Testis (tissue), 3 donors: ENCODE measurements around the gene TRIP12. TPM values are rescaled to one million over a fixed set of nuclear protein-coding genes. Genes with fewer than 3 reads are reported as not detected.

Source experiments
- DNase-seq: peaks from one replicate; pipeline ENCODE4 v3.0.0-alpha.2; 2019
- H3K27ac ChIP-seq, 2 donors: fragments of 200-600 bp; sonication (generic); one replicate each; pipeline ENCODE4 v1.5.1; 2019
- H3K27me3 ChIP-seq: fragments of 200-600 bp; sonication (generic); one replicate; pipeline ENCODE4 v1.5.1; 2019
- H3K36me3 ChIP-seq: fragments of 200-600 bp; sonication (generic); one replicate; pipeline ENCODE4 v1.5.1; 2017; ENCODE audit warnings: low read depth; ENCODE audit errors: missing control alignments
- H3K4me1 ChIP-seq: fragments of 200-600 bp; sonication (generic); one replicate; pipeline ENCODE4 v1.5.1; 2019
- H3K4me3 ChIP-seq, 2 donors: fragments of 200-600 bp; sonication (generic); one replicate each; pipeline ENCODE4 v1.5.1; 2017 to 2019
- H3K9me3 ChIP-seq: fragments of 200-600 bp; sonication (generic); one replicate; pipeline ENCODE4 v1.5.1; 2017
- CTCF ChIP-seq, 3 experiments: fragments of 450-650 bp in 2 of 3; fragments of 200-600 bp in 1 of 3; sonication (generic) in 1 of 3; IDR thresholded peaks; one replicate each; pipeline ENCODE4 v1.5.1; 2016 to 2019; ENCODE audit warnings: antibody characterized with exemption in 3 of 3, mild to moderate bottlenecking in 2 of 3, moderate library complexity in 1 of 3
- POLR2A ChIP-seq: fragments of 450-650 bp; IDR thresholded peaks from one replicate; pipeline ENCODE4 v1.6.1; 2017; ENCODE audit warnings: antibody characterized with exemption, mild to moderate bottlenecking, moderate library complexity
- WGBS, 2 donors: methylation state at CpG; one replicate each; pipeline ENCODE4 v1.1.5; 2018; 5-methylcytosine and 5-hydroxymethylcytosine counted together
- intact Hi-C: fragments of 100-400 bp; cut with DNase I; formaldehyde crosslinking; loops from one replicate; pipeline ENCODE4 v1.15.1; 2023; ENCODE audit warnings: low total_unique reads
- polyA plus RNA-seq: library from polyadenylated mRNA; stranded (reverse); fragments of 350-450 nt; fragmentation: Illumina TruSeq; extraction: RNeasy Lipid Tissue Mini Kit (QIAGEN cat#74804); gene quantifications from one replicate; pipeline ENCODE4 v1.2.3, GENCODE V29; 2014; ENCODE audit warnings: low read depth, low replicate concordance; ENCODE audit not compliant: insufficient read depth
- total RNA-seq, 2 donors: library from RNA; depleted of rRNA; stranded (reverse); fragments of >200 nt; gene quantifications; one replicate each; pipeline ENCODE4 v1.2.3, GENCODE V29; 2016

TRIP12 gene
- total and polyA plus RNA-seq, 3 donors from 2014 or later, result 342 to 443 (median 373) TPM

- intact Hi-C loops, result no loop called here
- TF ChIP-seq CTCF (IDR thresholded peaks at IDR 0.05), result no peak
- TF ChIP-seq POLR2A, result no peak
- DNase-seq, result no peak
- H3K27ac ChIP-seq, result no peak overlapping the region
- no peaks in the 10 kb centered on the region for H3K9me3 ChIP-seq
- 52 to 58% methylated on average over 1 of the region's 1 CpG for WGBS, 2 donors
- peaks cover 3% of the 10 kb centered on the region for H3K4me1 ChIP-seq
- no peaks in the 10 kb centered on the region for H3K27me3 ChIP-seq
- H3K4me3 ChIP-seq, result no peak overlapping the region
- no peaks in the 10 kb centered on the region for H3K36me3 ChIP-seq
Measured at GRCh38 chr2:229910832-229911412, 10.9 kb downstream of the TRIP12 start.

GRCh38 chr2:229910147-229910831 is 11.5 kb downstream of the TRIP12 start:
- intact Hi-C loops, result no loop called here
- no peaks in the 10 kb centered on the region for H3K9me3 ChIP-seq
- no peaks in the 10 kb centered on the region for H3K36me3 ChIP-seq
- no peak overlapping the region for H3K4me3 ChIP-seq
- H3K27me3 ChIP-seq, result no peaks in the 10 kb centered on the region
- no peak for DNase-seq
- H3K4me1 ChIP-seq, result peaks cover 3% of the 10 kb centered on the region
- TF ChIP-seq POLR2A (no peak), CTCF (IDR thresholded peaks at IDR 0.05) (no peak)
- H3K27ac ChIP-seq, result no peak overlapping the region
- 91 to 97% methylated on average over 1 of the region's 1 CpG for WGBS, 2 donors

GRCh38 chr2:229909090-229909489 is 12.7 kb downstream of the TRIP12 start:
- 70 to 73% methylated on average over 2 of the region's 2 CpGs for WGBS, 2 donors
- Histone ChIP-seq H3K4me3 (no peak overlapping the region), H3K27ac (no peak overlapping the region), H3K4me1 (peaks cover 3% of the 10 kb centered on the region), H3K36me3 (no peaks in the 10 kb centered on the region), H3K9me3 (no peaks in the 10 kb centered on the region), H3K27me3 (no peaks in the 10 kb centered on the region)
- DNase-seq, result no peak
- TF ChIP-seq POLR2A, result no peak
- intact Hi-C loops, result no loop called here

- Histone ChIP-seq H3K4me1 (peaks cover 3% of the 10 kb centered on the region), H3K9me3 (no peaks in the 10 kb centered on the region), H3K36me3 (no peaks in the 10 kb centered on the region), H3K27ac (no peak overlapping the region), H3K4me3 (no peak overlapping the region), H3K27me3 (no peaks in the 10 kb centered on the region)
- no peak for DNase-seq
- no peak for TF ChIP-seq POLR2A
- TF ChIP-seq CTCF (IDR thresholded peaks at IDR 0.05), result no peak
- intact Hi-C loops, result no loop called here
- WGBS, 2 donors, result 83 to 86% methylated on average over 2 of the region's 2 CpGs
Measured at GRCh38 chr2:229905601-229906000, 16.2 kb downstream of the TRIP12 start.

GRCh38 chr2:229903037-229903436 is 18.8 kb downstream of the TRIP12 start:
- no peak for DNase-seq
- TF ChIP-seq CTCF (IDR thresholded peaks at IDR 0.05) (no peak), POLR2A (no peak)
- Histone ChIP-seq H3K36me3 (no peaks in the 10 kb centered on the region), H3K27ac (no peak overlapping the region), H3K27me3 (no peaks in the 10 kb centered on the region), H3K4me1 (no peaks in the 10 kb centered on the region), H3K9me3 (no peaks in the 10 kb centered on the region), H3K4me3 (no peak overlapping the region)
- intact Hi-C loops, result no loop called here
- WGBS, 2 donors, result 73 to 86% methylated on average over 3 of the region's 3 CpGs
